GM21786 (cell line): Measurements from ENCODE around the gene DHX32.

Source experiments
- ATAC-seq: cut with Tn5 transposase; IDR thresholded peaks from one replicate; pipeline ENCODE4 v1.9.1; 2021; ENCODE audit not compliant: unreplicated experiment

The DHX32 gene

DNA sequence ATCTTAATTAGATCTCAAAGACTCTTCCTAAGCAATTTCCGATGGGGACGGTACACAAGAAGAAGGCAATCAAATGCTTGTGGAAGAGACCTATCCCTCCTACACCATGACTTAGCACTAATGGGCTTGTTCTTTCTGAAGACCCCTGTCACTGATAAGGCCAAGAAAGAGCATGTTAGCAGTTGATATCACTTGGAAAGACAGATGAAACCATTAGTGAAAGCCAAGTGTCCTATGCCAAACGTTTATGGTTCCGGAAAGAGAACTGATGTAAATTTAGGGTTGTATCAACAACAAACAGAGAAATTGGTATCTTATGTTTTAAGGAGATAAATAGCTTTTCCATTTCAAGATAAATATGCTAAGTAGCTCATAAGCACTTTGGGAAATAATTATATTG, 64.5 kb downstream of the DHX32 start:
- no peak for ATAC-seq

DNA sequence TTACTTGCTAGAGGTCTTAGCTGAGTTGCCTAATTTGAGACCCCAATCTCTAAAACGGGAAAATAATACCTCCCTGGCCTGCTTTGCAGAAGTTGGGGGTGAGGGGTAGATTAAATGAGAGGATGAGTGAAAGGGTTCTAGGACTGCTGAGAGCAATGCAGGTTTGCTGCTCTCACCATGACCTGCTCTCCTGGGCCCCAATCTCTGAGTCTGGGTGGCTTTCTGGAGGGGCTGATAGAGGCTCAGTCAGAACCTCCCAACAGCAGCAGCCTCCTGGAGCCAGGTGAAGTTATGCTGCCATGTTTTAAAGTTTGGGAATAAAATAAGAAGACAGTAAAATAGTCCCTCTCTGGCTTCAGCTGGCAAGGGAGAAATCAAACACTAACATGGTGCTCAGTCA, 65.3 kb downstream of the DHX32 start:
- ATAC-seq, result no peak

DNA sequence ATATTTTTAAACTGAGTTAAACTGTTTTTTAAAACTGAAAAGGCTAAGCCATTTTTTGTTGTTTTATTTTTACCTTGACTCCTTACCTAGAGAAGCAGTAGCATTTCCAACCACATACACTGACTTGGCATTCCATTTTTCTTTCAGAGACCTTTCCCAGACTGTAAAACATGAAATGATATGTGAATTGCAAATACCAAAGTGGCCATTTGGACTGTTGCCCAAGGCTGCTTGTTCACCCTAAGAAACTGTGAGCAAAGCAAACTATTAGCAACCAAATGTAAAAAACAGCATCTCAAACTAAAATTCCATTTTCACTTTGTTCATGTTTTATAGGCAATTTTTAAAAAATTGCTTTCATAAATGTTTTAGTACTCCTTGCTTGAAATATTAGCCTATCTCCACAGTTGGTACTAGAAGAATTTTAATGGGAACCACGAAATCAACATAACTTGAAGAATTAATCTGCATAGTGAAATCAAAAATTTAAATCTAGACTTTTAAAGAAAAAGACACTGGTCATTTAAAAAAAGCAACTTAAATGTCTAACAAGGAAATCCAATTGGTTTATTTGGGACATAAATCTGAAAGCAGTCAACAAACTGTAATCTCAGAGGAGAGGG, 68.9 kb downstream of the DHX32 start:
- ATAC-seq, result no peak

DNA sequence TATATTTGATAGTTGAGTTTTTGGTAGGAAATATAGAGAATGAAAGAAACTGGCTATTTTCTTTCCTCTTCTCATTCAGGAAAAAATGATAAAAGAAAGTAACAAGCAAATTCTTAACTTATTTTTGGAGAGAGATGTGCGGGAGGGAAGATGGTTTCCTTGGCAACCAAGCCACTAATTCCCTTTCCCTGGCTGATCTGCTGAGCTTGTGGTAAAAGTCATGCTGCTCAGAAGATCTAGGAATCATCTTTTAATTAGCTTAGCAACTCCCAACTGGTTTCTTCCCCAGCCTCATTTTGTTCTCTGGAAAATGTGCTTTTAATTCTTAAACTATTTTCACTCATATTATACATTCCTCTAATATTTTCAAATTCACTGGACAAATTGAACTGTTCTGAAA, 69.8 kb downstream of the DHX32 start:
- ATAC-seq, result no peak

DNA sequence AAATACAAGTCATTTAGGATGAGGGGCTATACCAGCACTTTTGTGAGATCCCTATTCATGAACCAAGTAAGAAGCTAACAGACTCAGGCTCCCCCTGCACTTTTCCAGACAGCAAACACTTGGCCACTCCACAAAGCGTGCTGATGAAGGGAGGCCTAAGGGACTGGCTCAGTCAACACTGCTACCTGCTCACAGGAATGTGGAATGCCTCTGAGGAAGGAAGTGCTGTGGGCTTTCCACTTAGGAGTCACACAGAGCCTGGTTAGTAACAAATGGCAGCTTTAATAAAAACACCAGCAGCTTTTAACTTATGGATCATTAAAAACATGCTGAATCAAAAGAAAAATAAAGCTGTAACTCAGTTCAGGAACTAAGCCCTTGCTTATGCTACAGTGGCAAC, 73.0 kb downstream of the DHX32 start:
- ATAC-seq, result no peak

DNA sequence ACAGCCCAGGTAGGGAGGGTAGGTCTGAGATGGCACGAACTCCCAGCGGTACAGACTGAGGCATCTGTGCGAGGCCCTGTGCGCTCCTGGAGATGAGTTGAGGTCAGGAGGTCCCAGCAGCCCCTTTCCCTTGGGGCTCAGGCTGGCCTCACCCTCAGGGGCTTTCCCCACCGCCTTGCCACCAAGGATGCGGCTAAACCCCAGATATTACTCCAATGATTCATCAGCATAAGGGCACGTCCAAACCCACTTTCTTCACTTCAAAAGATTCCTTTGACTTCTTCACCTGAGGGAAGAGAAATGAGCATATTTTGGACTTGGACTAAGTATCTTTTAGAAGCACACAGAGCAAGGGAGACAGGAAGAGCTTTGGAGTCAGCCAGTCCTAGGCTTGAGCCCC, 78.4 kb downstream of the DHX32 start:
- no peak for ATAC-seq

DNA sequence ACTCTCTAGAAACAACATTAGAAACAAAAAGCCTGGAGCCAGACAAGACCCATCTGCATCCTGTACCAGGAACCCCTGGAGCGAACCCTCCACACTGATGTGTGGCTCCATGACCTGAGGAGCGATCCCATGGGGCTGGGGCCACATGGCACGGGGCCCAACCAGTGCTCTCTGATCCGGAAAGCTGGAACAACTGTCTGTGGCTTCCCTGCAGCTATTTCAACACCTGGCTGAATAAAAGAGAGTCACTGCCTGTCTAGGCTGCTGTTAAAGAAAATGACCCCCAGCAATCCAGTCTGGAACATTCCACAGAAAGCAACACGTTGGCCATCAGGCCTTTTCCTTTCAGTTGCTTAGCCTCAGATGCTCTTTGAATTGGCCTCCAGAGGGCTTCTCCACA, 79.0 kb downstream of the DHX32 start:
- ATAC-seq, result no peak

DNA sequence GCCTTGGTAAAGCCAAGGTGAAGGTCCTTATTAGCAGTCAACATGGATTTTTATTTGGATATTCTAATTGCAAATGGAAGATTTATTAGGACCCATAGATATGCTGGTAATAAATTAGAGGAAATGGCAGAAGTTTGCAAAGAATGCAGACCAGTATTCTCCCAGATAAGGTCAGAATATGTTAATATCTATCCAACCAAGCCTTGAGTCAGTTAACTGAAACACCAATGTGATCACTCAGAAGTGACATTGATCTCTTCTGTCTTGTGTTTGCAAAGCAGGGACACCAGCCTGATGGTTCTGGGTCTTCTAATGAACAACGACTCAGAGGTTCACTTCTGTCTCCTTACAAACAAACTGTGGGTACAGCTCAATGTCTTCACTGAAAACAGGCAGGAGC, 79.5 kb downstream of the DHX32 start:
- no peak for ATAC-seq

DNA sequence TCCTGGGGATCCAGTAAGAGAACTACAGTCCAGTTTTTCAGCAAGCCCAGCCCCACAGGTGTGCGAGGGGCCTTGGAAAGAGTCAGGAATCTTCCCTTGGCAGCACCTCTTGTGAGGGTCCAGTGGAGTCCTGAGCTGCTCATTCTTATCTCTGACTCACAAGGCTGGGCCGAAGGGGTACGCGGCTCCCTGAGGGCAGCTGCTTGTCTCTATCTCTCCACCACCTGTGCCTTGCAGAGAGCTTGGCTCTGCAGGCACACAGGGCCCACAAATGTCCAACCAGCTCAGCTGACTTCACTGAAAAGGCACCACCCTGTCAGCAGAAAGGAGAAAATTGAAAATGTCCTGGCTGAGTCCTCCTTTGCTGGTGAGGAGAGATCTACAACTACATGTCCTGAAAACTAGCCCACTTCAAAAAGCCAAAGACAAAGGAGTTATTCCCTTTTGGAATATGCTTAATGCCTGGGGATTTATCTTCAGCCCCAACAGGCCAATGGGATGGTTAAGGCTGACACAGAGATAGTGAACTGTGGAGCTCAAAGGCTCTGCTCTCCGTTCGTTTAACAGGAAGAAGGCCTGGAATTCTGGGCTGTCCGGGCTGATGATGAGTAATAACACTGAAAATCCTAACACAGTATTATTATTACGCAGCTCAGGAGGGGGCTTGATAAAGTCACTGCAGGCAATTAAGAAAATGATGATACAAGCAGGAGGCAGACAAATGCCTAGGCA, 81.5 kb downstream of the DHX32 start:
- ATAC-seq, result no peak

DNA sequence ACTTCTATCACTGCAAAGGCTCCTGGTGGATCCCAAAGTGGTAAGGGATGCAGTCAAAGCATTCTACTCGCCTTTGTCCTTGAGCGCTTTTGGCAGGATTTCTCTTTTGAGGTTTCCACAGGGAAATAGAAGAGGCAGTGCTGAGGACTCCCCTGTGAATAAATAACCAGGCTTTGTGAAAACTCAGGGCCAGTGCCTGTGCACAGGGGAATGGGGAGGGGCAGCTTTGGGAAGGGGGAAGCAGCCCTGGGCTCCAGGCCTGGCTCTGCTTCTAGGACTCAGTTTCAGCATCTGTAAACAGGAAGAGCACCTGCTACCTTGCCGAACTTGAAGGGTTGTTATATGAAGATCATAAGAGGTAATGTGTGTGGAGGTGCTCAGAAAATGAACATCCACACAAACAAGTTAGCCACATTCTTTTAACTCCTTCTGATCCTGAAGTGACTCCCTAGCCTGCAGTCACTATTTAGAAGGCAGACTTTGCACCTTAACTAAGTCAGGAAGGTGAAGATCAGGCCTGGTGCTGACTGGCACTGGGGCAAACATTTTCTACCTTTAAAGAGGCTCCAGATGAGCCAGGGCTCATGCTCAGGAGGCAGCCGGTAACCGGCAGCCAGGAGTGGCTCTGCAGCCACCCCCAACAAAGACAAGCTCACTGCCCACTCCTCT, 83.0 kb downstream of the DHX32 start:
- no peak for ATAC-seq

DNA sequence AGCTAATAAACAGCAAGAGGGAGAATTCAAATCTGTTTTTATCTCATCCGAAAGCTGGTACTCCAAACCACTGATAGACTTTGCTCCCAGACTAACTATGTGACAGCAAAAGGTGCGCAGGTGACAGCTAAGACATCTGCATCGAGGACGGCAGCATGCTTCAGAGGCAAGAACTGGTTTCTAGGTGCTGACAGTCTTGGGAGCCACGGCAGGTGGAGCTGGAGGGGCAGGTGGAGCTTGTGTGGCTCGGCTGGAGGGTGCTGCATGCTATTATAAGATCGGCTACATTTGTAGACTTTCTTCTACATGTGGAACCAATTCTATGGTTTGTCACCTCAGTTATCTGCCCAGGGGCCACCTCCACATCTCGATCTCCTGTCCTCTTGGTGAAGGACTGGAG, 83.7 kb downstream of the DHX32 start:
- ATAC-seq, result no peak

DNA sequence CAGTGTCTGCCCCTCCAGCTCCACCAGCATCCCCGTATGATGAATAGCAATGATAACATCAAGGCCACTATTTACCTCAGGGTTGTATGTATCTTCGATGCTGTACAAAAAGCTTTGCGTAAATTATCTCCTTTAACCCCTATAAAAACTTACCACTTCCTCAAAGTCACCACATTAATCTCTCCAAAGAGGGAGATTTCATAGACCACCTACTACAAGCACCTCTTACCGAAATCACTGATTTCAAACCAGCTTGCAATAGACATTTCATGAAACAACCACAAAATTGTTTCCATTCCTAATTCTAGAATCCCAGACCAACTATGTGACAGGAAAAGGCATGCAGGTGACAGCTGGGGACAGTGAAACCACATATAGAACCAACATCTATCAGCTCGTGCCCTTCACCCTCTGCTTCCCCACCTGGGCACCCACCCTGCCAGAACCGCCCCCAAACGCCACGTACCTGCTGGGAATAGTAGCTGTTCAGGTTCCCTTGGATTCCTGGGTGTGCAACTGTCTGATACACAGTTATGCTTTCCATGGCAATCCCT, 85.4 kb downstream of the DHX32 start:
- no peak for ATAC-seq

DNA sequence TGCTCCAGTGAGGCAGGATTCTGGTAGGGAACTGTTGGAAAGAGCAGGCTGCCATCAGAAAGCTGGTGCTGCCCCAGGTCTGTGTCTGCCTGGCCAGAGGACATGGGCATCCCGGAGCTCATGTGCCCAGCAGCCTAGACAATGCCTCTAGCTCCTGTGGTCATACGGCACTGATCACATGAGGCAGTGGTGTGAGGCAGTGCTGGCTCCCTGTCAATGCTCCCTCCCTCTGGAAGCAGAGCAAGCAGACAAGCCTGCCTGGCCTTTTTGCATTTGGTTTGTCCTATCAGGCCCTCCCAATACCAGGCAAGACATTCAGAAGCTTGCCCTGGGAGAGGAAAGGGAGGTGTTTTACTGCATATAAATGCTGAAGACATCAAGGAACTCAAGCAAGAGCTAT, 86.0 kb downstream of the DHX32 start:
- no peak for ATAC-seq

DNA sequence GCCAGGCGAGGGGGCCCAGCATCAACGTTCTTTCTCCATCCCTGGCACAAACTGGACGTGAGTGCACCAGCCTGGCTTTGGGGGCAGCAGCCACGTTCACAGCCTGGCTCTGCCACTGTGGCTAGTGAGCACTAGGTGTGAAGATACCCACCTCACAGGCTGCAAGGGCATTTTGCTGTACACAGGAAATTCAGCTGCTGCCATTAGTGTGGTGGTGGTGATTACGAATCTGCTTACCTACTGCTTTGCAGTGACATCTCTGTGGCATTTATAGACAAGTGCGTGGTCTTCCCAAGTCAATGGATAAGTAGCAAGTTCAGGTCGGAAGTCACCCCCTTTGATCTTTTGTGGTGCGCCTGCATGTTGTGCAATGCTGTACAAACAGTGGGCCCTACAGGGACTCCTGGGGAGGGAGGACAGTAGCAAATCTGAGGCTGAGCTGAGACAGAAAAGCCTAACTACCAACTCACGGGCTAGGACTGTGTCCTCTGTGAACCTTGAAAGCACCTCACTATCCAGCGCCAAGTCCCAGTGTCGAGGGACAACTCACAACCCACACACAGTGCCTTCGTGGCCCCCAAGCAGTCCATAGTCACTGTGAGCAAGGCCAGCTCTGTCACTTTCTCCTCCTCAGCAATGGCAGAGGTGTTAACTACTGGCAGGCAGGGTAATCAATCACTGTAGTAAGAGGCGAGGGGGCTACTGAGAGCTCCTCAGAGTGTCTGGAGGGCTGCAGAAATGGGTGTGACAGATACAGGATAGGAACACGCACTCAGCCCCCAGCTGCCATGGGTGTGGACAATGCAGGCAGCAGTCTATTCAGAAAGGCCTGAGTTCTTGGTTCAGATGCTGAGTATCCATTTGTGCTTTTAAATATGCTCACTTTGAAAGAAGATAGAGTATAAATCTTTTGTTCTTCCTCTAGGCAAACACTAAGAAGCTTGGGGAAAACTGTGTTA, 88.5 kb downstream of the DHX32 start:
- no peak for ATAC-seq

DNA sequence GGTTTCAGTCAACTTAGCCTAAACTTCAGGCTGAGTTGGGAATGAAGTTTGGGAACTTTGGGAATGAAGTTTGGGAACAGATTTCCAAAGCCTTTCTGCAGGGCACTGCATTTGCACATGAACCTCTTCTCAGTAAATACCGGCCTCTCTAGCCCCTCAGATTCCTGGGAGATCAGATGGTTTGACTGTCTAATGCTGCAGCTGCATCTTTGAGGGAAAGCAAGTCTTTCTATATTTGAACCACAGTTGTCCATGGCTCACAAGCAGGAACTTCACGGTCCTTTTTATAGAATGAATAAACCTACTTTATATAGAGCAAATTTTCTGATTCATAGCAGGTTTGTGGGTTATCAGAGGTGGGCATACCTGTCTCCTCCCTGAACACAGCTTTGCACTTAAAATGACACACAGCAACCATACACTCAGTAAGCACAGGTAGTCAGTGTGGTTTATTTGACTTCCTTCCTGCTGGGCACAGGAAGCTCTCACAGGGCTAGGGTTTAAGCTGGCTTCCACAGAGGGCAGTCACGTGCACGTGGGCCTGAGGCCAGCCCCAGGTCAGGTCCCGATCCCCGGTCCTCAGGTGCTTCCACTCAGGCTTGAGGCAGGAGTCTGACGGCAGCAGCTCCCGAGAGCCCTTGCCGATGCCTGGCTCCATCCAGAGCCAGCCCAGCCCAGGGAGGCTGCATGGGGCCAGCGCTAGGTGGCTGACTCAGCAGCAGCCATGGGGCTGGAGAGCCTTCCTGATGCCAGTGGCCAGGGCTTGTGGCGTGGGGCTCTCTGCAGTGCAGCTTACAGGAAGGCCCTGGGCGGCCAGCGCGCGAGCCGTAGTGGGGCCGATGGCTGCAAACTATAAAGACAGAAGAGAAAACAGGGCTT, 92.7 kb downstream of the DHX32 start:
- no peak for ATAC-seq
